ENCODE measurements around the gene ZNF736. TPM values are rescaled to one million over a fixed set of nuclear protein-coding genes. Genes with fewer than 3 reads are reported as not detected.

ZNF736 gene
- total RNA-seq, 4 donors from 2014 or later: 7.3 to 21.1 (median 14.5) TPM

DNA sequence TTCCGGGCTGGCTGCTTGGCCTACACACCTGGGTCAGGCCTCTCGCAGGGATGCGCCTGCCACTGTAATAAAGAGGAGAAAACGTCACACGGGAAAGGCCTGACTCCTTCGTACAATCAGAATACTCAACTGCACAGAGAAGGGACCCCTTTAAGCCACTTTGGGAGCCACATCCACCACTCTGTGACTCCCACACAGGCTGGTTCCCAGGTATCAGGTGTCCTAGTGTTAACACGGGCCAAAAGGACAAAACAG is 5.8 kb upstream of the ZNF736 start:
- TF ChIP-seq, protein P1, sequence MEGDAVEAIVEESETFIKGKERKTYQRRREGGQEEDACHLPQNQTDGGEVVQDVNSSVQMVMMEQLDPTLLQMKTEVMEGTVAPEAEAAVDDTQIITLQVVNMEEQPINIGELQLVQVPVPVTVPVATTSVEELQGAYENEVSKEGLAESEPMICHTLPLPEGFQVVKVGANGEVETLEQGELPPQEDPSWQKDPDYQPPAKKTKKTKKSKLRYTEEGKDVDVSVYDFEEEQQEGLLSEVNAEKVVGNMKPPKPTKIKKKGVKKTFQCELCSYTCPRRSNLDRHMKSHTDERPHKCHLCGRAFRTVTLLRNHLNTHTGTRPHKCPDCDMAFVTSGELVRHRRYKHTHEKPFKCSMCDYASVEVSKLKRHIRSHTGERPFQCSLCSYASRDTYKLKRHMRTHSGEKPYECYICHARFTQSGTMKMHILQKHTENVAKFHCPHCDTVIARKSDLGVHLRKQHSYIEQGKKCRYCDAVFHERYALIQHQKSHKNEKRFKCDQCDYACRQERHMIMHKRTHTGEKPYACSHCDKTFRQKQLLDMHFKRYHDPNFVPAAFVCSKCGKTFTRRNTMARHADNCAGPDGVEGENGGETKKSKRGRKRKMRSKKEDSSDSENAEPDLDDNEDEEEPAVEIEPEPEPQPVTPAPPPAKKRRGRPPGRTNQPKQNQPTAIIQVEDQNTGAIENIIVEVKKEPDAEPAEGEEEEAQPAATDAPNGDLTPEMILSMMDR (IDR thresholded peaks at IDR 0.05; ENCODE audit: low read depth): no peak

DNA sequence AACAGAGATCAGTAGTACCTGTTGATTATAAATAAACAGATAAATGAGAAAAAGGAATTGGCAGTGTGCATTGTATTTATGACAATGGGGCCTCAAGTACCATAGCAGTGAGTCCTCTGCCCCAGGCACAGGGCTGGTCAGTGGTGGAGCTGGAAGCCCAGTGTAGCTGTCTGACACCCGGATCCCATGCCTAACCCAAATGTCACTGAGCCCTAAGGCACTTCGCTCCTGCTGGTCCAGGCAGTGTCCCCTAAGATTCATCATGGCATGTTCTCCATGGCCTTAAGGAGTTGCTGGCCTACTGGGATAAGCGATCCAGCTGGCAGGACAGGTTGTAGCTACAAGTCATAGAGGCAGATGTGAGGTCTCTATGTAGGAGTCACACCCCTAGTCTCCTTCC is 3.3 kb upstream of the ZNF736 start:
- TF ChIP-seq, protein P1 (IDR thresholded peaks at IDR 0.05; ENCODE audit: low read depth): no peak

DNA sequence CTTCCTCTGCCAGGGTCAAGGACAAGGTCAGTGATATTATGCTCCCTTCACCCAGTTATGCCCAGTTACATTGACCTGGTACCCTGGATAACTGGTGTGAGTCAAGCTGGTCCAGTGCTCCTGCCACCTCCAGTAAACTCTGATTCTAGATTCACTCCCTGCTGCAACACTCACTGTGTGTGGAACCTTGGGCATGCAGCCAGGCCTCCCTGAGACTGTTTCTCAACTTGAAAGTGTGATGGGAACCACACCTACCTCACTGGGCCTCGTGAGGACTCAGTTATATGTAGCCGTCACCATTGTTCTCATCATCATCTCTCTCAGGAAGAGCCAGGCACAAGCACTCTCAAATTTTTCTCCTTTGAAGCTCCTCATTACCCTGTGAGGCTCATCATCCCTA is 935 bp upstream of the ZNF736 start:
- TF ChIP-seq, protein P1 (IDR thresholded peaks at IDR 0.05; ENCODE audit: low read depth): no peak

DNA sequence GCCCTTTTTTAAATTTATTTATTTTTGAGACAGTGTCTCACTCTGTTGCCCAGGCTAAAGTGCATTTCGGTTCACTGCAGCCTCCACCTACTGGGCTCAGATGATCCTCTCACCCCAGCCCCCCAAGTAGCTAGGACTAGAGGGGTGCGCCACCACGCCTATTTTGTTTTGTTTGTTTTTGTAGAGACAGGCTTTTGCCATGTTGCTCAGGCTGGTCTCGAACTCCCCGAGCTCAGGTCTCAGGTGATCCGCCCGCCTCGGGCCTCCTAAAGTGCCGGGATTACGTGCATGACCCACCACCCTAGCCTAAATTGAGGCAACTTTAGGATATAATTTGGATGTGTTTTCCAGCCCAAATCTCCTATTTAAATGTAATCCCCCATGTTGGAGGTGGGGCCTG is 805 bp downstream of the ZNF736 start:
- TF ChIP-seq, protein P1 (IDR thresholded peaks at IDR 0.05; ENCODE audit: low read depth): no peak

DNA sequence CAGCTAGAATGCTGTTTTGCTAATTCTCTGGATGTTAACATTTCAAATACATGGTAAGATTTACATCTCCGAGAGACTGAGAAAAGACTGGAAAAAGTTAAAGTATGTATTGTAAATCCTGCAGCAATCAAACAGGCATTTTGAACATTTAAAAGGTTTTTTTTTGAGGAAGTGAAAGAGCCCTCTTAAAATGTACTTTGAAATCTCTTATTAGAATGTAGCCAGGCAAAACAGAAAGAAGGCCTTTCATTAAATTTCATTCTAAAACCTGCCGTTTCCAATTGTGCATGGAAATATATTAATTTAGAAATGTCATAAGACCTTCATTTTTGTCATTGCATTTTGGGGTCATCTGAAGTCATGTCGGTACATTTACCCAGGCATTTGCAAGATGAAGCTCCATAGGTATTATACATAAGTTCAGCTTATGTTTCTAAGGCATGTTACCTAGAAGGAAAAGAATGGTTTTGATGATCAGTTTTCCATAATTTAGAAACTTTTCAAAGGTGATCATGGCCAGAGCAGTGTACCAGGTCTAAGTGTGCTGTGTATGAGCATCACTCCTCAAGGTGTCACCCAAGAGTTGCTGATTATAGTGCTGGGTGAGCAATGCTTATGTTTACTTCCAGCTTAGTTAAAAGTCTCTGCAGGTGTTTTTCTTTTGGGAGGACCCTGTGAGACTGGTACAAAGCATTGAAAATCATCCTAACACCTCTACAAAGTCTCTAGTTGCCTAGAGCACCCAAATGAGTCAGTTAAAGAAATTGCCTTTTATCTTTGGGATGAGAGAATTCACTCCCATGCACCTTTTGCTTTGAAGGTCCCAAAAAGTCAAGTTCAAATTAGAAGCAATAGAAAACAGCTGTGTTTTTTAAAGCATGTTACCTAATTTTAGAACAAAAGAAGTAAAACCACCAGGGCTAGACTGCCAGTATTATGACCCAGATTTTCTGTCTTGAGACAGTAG is 7.1 kb downstream of the ZNF736 start:
- TF ChIP-seq, protein P1 (IDR thresholded peaks at IDR 0.05; ENCODE audit: low read depth): no peak

DNA sequence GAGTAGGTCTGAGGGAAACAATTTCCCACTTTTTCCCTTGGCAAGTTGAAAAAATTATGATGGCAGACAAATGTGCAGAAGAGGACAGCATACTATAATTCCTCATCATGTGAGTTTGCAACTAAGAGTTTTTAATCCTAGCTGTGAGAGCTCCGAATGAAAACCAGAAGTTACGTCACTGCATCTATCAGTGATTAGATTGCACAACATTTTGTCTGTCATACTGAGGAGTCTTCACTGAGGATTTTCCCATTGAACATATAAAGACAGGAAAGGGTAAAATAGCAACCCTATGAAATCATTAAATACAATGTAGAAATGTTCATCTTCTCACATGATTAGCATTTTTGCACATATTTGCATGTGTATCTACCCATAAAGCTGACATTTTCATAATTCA is 45.8 kb downstream of the ZNF736 start:
- TF ChIP-seq, protein P1 (IDR thresholded peaks at IDR 0.05; ENCODE audit: low read depth): no peak

DNA sequence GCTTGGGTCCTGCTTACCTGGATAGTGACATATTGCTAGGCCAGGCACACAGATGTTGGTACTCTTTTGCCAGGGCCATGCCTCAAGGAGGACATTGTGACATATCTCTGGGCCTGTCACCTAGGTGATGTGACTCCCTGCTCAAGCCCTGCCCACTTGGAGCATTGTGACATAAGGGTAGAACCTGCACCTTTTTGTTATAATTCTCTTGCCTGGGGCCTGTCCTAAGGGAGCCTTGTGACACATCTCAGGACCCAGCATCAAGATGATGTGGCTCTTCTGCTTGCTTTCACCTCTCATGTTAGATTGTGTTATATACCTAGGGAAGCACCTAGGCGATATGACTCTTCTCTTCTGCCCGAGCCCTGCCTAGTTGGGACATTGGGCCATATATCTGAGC is 57.4 kb downstream of the ZNF736 start:
- TF ChIP-seq, protein P1 (IDR thresholded peaks at IDR 0.05; ENCODE audit: low read depth): no peak

Measured in subcutaneous adipose tissue (tissue), 4 donors.